Measurements from ENCODE around the gene SLFNL1. TPM values are rescaled to one million over a fixed set of nuclear protein-coding genes. Genes with fewer than 3 reads are reported as not detected.

SLFNL1 gene
- polyA plus RNA-seq, 3 donors, result 0.23 to 1.0 (median 0.58) TPM

DNA sequence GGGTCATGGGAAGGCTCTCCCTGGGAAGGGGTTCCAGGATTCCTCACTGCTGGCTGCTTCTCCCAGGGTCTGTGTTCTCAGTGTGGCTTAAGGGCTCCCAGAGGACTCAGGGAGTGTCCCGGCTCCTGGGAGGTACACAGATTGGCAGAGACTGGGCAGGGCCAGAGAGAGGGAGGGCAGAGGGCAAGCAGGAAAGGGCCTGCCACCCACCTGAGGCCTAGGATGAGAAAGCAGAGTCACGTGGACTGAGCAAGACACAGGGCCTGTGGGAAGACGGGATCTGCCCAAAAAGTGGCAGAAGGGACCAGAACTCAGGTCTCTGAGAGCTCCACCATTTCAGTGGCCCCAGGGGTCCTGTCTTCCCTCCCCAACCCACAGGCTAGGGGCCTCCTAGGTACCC, 871 bp downstream of the SLFNL1 start:
- DNase-seq, result no peak

DNA sequence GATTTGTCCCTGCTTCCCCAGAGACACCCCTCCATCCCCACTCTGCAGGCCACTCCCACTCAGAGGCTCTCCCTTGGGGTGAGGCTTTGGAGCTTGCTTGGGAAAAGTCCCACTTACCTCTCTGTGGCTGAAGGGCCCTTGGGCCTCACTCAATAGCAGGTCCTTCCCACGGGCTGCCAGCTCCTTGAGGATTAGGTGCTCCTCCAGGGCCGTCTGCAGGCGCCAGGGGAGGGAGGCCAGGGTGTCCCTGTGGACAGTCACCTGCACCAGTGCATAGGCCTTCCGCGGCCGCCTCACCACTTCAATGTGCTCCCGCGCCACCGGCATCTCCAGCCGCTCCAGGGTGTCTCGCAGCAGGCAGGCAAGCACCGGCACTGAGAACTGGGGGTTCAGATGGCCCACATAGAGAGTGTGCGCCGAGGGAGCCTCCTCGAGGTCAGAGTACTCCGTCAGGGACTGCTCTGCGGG, 1.4 kb downstream of the SLFNL1 start:
- no peak for DNase-seq

DNA sequence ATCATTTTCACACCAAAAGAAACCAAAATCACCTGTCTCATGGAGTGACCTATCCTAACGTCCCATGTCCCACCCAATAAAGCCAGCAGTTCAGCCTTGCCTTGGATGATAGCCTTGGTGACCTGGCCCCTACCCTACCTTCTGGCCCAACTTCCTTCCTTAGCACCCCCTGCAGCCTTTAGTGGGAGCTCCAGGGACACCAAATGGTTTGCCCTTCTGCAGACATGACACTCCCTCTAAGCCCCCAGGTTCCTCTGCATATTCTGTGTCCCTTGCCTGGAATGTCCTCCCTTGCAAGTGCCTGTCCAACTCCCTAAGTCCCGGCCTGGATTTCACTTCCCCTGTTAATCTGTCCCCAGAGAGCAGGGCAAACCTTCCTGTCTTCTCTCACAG, 2.2 kb downstream of the SLFNL1 start:
- no peak for DNase-seq

DNA sequence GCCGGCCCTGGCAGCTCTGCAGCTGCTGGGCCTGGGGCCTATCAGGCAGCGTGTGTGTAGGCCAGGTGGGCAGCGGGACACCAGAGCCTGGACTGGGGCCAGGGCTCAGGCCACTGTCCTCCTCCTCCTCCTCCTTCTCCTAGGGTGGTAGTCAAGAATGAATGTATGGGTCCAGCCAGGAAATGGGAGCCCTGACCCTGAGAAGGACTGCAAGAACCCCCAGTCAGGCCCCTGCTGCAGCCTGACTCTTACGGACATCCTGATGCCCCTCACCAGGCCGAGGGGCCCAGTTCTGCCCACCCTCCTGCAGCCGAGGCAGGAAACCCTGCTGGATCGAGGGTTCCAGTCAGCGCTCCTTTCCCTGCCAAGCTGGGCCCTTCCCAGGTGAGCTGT, 3.5 kb downstream of the SLFNL1 start:
- DNase-seq, result no peak

DNA sequence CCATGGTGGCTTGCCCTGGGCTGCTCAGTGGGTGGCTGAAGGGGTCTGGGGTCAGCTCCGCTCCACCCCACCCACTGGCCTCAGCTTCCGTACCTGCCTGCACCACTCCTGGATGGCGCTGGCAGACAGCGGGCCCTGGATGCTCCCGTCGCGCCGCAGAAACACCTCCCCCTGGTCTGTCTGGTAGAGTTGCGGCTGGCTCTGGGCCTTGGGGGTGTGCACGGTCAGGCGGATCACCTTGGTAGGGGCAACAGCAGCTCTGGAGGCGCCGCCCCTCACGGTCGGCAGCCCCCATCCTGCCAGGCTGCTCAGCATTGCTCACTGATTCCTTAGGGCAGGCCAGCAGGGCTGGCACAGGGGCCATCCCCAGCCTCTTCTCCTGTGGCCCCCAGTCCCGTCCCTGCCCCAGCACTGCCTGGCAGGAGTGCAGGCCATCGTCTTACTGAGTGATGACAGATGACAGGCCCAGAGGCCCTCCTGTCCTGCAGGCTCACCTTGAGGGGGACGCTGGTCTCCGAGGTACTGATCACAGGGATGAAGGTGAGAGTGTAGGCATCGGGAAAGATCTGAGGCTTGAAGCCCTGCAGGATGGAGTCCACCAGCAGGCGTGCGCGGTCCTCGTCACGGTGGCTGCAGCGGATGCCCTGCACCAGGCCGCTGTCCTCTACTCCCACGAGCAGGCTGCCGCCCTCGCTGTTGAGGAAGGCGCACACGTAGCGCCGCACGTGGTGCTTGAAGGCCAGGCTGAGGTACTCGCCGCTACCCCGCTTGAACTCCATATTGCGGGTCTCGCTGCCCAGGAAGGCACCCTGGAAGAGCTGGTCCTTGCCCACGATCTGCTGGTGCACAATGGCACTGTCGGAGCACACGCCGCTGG, 4.1 kb downstream of the SLFNL1 start:
- DNase-seq, result no peak

DNA sequence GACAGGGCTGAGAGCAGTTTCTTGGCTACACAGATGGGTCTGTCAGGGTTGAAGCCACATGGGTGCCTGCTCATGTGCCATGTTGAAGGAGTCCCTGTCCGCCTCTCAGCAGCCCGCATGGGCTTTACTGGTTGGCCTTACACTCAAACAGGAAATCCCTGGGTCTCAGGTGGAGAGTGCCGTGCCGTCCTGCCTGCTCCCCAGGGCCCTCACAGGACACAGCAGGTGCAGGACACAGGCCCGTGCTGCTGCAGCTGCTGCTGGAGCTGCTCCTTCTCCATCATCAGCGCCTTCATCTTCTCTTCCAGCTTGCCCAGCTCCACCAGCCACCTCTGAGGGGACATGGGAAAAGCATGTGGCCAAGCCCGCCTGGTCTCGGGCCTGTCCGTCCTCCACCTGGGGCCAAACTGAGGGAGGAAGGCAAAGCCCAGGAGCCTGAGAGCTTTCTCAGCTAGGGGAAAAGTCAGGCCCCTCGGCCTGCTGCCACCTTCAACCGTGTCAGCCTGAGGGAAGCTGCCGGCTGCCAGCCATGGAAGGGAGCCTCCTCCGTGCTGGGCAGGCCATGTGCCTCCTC, 5.5 kb downstream of the SLFNL1 start:
- DNase-seq, result no peak

DNA sequence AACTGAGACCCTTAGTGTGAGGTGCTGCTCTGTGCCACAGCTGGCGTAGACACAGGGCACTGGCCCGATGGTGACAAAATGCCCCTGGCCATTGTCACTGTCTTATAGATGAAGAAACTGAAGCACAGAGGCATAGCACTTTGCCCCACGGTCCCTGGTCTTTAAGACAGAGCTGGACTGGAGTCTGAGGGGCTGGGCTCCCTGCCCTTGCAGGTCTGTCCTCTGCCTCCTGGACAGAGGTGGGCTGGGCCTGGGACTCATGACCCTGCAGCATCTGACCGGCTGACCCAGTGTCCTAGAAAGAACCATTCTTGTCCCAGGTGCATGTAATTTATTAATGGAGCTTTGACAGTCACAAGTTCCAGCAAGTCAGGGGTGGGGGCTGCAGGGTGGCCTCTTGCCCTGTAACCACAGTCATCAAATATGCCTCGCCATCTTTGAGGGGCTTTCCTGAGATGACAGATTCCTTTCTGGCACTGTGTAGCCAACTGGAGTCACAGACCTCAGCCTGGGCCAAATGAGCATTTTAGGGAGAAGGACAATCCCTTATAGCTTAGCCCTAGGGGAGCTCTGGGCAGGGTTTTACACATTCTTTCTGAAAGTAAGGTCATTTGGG, 6.1 kb downstream of the SLFNL1 start:
- no peak for DNase-seq

DNA sequence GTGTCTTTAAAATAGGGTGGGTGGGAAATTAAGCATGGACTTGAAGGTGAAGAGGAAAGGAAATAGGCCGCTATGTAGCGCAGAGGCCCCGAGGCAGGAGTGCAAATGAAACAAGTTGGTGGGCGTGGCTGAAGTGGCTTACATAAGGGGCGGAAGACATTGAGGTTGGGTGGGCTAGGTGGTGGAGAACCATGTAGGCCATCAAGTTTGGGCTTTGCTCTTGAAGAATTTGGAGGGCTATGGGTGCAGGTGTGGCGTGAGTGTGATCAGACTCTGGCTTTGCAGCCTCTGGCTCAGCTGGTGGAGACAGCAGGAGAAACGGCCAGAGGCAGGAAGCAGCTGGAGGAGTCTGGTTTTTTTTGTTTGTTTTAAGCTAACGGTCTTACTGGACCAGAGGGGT, 6.7 kb downstream of the SLFNL1 start:
- no peak for DNase-seq

DNA sequence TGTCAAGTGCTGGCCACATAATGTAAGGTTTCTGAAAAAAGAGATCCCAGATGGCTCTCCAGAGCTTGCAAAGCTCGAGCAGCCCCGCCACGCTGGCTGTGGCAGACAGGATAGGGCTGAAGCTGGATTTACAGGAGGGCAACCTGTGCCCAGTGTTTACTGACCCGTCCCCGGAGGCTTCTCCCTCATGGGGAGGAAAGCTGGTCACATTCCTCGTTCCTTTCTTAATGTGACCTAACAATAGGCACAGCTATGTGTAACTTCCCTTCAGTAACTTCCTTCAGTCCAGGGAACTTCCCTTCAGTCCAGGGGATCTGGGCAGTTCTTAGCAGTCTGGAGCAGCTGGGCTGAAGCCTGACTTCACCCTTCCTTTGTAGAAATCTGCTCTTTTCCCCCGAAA, 7.7 kb downstream of the SLFNL1 start:
- DNase-seq, result no peak

DNA sequence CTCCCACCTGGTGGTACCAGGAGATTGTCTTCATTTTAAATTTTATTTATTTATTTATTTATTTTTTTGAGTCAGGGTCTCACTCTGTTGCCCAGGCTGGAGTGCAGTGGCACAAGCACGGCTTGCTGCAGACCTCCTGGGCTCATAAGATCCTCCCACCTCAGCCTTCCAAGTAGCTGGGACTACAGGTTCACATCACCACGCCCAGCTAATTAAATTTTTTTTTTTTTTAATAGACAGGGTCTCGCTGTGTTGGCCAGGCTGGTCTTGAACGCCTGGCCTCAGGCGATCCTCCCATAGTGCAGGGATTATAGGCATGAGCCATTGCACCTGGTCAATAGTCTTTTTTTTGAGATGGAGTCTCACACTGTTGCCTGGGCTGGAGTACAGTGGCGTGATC, 8.5 kb downstream of the SLFNL1 start:
- DNase-seq, result no peak

DNA sequence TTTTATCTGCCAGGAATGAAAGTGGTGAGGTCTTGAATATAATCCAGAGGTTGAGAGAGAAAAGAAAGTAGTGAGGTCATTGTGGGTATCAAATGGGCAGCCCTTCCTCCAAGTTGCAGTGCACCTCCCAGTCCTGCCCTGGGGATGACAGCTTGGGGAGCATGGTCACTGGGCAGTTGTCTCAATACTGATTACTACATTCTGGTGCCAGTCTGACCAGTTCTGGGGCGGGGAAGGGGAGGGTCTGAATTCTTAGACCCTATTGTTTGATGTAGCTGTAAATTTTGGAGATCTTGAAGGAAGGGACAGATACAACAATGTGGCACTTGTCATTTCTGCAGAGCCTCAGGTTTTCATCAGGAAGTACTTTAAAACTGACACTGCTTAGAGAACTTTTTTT, 11.2 kb downstream of the SLFNL1 start:
- no peak for DNase-seq

DNA sequence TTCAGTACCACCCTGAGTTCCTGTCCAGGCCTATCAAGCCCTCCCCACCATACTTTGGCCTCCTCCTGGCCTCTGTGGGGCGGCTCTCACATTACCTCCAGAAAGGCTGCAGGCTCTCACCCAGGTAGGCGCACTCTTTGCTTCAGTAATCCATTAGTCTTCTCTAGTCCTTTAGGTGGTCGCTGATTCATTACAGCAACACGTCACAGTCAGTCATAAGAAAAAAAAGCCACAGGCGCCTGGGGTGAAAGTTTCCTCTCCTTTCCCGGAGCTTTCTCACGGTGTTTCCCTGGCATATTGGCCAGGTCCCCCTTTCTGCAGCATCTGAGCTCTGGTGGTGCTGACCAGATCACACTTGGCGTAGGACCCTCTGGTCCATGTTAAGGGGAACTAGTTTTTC, 12.1 kb downstream of the SLFNL1 start:
- DNase-seq, result no peak

DNA sequence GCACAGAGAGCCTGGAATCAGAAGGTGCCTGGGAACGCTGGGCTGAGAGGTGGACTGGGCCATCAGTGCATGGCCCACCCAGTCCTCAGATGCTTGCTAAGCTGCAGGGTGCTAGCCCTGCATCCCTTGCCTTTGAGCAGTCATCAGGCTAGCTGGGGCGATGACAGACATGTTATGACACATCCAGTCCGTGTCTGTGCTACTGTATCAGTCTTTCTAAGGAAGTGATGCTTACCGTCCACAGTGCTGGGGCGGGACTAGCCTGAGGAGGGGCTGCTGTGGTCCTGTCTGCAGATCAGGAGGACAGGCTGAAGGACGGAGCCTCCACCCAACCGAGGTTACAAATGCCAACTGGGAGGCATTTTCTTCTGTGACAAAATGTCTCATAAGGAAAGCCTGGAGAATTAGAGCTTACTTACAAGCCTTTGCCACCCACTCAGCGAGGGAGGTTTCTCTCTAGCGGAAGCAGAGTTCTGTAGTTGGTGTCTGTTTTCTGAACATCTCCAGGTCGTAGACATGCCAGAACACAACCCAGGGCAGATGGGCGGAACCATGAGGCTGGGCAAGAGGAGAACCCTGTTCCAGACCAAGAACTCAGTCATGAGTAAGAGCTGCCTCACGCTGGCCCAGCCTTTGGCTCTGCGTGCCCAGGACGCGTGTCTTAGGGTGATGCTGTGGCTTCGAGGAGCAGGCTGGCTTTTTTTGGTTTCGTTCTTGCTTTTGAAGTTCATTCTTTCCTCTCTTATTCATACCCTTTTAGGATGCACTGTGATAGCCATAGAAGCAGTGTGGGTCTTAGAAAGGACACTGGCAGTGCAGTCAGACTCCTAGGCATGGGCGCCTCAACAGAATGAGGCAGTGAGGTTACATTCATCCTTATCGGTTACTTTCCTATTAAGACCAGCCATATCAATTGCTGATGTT, 14.3 kb downstream of the SLFNL1 start:
- DNase-seq, result no peak

DNA sequence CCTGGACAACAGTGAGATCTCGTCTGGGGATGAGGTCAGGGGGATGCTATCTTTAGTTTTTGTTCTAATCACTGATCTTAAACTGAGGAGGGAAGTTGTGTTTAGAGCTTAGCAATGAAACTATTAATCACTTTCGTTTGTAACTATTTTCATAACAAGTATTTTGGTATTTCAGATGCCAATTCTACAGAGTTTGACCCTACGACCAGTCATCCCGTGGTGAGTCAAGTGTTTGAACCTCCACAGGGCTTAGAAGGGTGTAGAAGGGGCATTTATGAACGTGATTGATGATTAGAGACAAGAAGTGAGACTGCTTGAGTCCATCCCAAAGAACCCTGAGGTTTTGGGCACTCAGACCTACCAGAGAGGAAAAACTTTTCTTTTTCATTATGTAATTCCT, 15.6 kb downstream of the SLFNL1 start:
- DNase-seq, result no peak

DNA sequence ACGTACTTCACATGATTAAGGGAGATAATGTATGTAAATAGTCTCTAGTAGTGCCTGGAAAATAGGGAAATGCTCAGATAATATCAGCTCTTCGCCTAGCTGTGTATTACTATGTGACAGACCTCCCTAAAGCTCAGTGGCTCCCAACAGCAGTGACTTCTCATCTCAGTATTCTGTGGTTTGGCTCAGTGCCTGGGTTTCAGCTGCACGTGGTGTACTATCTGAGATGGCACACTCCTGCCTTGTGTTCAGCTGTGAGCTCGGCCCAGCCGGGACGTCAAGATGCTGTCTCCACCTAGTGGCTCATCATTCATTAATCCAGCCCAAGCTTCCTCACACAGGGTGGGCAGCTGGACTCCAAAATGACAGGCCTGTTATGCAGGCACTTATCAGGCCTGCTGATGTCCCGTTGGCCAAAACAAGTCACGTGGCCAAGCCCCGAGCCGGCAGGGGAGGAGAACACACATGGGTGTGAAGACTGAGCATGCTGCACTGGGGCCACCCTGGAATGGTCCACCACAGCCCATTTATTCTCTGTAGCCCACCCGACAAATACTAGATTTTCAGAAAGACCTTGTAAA, 17.8 kb downstream of the SLFNL1 start:
- peak; percentile 83 for DNase-seq

DNA sequence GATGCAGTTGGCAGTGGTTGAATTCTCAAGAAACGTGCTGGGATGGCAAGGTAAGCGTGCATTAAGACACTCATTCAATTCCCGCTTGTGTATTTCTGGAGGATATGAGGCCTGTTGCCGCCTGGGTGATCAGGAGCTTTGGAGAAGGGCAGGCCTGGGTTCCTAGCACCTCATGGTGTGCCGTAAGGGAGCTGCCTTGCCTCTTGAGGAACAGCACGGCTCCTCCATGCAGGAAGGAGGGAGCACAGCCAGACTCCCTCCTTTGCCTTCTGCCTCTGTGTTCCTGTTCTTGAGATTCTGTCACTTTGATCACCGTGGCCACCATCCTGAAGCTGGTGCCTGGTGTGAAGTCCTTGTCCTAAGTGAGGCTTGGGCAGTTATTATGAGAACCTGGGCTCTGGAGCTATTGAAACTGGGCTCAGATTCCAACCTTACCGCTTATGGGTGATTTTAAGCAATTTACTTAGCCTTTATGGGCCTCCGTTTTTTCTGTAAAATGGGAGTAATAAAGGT, 18.3 kb downstream of the SLFNL1 start:
- no peak for DNase-seq

DNA sequence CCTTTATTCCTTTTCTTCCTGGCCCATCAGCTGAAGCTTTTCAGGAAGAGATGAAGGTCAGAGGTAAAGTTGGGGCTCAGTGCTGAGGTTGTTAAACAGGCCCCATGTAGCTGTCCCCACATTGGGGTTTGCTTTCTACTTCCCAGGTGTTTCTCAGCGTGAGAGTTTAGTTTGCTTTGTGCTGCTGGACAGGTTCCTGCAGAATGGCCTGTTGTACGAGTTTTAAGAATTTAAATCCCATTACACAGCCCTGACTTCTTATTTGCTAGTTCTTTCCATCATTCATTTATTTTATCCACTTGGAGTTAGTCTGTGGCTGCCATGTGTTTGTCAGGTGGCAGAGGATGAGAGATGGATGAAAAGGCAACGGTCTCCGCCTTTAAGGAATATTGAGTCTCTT, 22.9 kb downstream of the SLFNL1 start:
- no peak for DNase-seq

DNA sequence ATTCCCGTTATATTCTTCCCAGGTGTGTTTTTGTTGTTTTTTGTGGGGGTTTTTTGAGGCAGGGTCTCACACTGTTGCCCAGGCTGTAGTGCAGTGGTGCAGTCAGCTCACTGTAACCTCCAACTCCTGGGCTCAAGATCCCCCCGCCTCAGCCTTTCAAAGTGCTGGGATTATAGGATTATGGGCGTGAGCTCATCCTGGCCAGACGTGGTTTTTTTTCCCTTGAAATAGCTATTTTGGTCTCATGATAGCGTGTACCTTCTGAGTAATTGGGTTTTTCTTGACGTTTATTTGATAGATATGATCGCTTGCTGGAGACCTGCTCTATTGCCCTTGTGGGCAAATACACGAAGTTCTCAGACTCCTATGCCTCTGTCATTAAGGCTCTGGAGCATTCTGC, 24.4 kb downstream of the SLFNL1 start:
- DNase-seq, result no peak

DNA sequence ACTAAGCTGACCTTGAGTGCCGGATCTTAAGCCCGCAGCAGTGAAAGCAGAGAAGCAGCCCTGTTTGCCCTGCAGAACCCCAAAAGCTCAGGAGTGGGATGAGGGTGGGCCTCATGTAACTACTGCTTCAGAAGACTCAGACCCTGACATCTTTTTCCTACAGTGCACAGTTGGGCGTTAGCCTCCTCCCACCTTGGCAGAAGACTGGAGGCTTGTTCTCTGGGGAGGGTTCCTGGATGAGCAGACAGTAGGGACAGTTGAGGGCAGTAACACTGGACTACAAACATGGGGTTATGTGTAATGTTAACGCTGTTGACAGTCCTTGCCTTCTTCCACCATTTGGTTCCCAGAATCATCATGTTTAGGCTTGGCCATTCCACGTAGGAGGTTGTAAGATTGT, 32.5 kb downstream of the SLFNL1 start:
- DNase-seq, result no peak

DNA sequence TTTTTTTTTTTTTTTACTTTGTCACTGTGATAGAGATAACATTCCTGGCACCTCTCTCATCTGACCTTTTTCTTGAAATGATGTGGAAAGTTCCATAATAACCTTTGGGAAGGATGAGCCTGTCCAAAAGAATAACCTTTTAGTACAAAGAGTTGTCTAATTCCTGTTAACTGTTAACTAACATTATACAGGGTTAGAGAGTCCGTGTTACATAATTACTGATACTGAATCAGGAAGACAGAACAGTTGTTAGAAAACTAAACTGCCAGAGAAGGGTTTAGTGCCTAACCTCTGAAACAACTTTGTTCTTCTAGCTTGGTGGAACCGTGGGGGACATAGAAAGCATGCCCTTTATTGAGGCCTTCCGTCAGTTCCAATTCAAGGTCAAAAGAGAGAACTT, 33.2 kb downstream of the SLFNL1 start:
- no peak for DNase-seq

DNA sequence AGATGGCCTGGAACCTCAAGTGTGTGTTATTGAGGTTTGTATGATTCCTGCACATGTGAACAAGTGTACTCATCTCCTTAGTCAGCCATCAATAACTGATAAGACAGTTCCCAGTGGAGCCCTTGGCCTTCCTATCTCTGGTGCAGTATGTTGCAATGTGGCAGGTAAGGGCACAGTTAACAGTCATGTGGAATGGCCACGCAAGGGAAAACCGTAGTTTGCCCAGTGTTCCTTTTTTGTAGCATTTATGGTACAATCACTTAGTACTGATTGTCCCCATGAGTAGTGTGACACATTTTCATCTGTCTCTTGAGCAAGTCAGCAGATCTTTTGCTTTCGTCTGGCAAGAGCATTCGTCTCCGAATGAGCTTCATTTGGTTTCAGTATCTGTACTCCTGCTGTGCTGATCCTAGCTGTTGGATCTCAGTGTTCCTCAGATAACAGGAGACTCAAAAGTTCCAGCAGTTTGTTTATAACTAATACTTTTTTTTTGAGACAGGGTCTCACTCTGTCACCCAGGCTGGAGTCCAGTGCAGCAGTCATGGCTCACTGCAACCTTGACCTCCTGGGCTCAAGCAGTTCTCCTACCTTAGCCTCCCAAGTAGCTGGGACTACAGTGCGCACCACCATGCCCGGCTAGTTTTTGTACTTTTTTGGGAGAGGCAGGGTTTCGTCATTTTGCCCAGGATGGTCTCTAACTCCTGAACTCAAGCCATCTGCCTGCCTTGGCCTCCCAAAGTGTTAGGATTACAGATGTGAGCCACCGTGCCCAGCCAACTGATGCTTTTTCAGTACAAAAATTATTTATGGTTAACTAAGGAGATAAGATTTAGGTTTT, 33.9 kb downstream of the SLFNL1 start:
- no peak for DNase-seq
